HFF-Myc (cell line): Measurements from ENCODE around the gene ARHGAP4.

Experiments
- DNase-seq: peaks from one replicate; pipeline ENCODE4 v3.0.0-alpha.2; 2011; ENCODE audit warnings: low read depth; ENCODE audit errors: extremely low read depth
- H3K4me3 ChIP-seq: replicated peaks from 2 replicates; pipeline ENCODE4 v1.5.1; 2011; ENCODE audit warnings: low read depth, mild to moderate bottlenecking, control low read depth, low read length
- TF ChIP-seq, protein P1 (sequence below): IDR thresholded peaks from 2 replicates; pipeline ENCODE4 v1.5.1; 2012; ENCODE audit warnings: mild to moderate bottlenecking, low read depth, low read length, control low read depth; ENCODE audit errors: missing control alignments

The ARHGAP4 gene

DNA sequence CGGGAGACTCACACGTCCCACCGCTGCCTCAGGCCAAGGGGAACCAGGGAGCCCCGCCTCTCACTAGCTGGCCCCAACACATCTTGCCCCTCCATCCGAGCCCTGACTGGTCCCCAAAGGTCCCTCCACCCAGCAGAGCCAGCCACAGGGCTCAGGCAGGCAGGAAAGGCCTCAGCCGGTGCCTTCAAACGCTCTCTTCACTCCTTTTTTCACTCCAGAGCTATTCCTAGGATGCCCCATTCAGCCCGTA, 1.5 kb upstream of the ARHGAP4 start:
- peak overlapping the region; percentile 48 for H3K4me3 ChIP-seq
- no peak for DNase-seq
- TF ChIP-seq, protein P1, sequence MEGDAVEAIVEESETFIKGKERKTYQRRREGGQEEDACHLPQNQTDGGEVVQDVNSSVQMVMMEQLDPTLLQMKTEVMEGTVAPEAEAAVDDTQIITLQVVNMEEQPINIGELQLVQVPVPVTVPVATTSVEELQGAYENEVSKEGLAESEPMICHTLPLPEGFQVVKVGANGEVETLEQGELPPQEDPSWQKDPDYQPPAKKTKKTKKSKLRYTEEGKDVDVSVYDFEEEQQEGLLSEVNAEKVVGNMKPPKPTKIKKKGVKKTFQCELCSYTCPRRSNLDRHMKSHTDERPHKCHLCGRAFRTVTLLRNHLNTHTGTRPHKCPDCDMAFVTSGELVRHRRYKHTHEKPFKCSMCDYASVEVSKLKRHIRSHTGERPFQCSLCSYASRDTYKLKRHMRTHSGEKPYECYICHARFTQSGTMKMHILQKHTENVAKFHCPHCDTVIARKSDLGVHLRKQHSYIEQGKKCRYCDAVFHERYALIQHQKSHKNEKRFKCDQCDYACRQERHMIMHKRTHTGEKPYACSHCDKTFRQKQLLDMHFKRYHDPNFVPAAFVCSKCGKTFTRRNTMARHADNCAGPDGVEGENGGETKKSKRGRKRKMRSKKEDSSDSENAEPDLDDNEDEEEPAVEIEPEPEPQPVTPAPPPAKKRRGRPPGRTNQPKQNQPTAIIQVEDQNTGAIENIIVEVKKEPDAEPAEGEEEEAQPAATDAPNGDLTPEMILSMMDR = no peak

DNA sequence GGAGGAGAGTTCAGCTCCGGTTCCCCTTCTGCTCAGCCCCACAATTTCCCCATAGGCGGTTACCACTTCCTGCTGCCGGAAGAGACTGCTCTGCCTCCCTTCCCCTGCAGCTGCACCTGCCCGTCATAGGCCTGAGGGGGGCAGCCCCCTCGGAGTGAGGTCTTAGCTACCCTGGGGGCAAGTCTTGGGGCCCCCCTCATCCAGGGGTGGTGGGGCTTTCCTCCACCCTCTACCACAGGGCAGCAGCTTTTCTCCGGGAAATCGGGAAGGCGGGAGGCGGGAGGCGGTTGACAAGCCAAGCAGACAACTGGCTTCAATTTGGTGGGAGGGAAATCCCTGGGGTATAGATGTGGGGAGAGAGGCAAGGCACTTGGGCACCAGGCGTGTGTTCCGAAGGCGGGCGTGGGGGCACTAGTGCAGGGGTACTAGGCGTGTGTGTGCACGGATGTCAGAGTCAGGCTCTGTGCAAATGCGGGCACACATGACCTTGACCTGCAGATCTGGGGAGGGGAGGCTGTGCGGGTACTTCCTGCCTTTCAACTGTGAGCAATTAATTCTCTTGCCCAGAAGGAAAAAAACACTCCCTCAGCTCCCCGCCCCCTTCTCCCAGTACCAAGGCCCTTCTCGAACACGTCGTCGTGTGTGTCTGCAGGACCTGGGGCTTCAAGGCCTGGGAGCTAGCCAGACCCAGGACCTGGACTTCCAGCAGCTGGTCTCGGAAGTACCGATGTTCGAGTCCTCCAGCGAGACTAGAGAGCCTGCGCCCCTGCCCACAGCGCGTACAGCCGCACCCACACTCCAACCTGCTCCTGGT, 1.0 kb upstream of the ARHGAP4 start:
- H3K4me3 ChIP-seq = peak overlapping the region; percentile 48
- DNase-seq = no peak

GRCh38 chrX:153926552-153926857, 441 bp upstream of the ARHGAP4 start:
- no peak for DNase-seq
- no peak overlapping the region for H3K4me3 ChIP-seq
- TF ChIP-seq, protein P1 = no peak

More for the DNA sequence above, 1.0 kb upstream of the ARHGAP4 start:
- TF ChIP-seq, protein P1 = no peak

DNA sequence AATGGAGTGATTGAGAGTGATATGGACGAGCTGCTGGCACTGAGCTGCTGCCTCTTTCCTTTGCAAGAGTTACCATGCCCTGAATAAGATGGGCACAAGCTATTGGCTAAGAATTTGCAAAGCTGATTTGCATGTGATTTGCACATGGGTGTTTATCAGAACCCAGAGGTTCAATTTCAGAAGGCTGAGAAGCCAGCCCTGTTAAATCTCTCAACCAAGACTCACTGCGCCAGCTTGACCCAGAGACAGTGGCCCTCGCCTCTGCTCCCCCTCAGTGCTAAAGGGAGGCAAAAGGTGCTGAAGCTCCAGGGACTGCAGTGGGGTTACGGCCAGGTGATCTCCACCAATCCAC, 701 bp downstream of the ARHGAP4 start:
- no peak for DNase-seq
- TF ChIP-seq, protein P1 = no peak
- no peak overlapping the region for H3K4me3 ChIP-seq

DNA sequence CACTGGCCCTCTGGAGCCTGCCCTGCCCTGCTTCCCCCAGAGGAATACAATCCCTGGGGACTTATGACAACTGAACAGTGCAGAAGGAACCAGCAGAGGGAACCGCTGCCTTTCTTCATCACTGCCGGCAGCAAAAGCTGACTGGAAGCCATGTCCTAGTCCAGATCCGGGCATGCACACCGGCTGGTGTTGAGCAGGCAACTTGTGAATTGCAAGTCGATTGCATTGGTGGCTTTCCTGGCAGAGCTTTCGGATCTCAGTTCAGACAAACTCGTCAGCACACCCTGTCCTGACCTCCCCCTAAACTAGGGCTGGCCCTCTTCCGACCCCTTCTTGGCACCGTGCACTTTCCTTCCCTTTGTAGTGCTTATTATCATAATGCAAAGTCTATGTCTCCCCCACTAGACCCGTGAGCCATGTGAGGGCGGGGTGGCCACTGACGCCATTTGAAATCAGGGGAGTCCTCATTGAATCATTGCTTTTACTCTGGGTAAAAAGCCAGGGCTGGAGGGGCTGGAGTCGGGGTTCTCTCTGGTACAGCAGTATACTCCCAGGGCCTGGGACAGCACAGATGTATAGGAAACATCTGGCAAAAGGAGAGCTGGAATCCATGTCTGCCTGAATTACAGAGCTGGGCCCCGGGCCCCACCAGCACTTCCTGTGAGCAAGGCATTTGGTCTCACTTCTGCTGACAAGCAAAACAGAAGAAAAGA, 1.8 kb downstream of the ARHGAP4 start:
- DNase-seq = no peak
- no peak overlapping the region for H3K4me3 ChIP-seq
- TF ChIP-seq, protein P1 = no peak

DNA sequence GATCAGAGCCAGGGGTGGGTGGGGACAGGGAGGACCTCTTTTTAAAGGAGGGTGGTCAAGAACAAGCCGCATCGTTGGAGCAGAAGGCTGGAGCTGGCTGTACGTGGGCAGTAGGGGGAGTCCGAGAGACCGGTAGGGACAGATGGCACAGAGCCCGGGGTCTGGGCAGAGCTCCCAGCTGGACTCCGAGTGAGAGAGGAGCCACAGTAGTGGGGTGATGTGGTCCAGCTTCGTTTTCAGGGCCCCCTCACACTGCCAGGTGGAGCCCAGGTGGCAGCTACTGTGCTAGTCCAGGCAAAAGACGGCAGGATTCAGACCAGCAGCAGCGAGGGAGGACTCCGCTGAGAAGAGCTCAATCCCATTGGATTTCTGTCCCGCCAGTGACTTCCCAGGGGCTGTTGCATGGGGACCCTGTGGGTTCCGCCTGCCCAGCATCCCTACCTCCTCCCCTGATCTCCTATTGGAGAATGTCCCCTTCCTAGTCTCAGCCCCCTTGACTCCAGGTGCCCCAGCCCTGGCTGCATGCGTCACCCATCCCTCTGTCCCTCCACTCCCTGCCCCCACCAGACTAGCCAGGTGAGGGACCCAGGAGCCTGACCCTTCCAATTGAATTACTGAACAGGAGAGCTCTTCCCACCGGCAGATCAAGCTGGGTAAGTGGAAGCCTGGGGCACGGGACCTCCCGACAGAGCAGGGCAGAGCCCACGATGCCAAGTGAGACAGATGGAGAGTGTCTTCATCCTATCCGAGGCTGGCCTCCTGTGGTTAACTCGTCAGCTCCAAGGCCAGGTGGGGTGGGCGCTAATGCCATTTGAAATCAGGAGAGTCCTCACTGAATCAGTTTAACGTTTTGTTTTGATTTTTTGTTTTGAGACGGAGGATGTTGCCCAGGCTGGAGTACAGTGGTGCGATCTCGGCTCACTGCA, 2.9 kb downstream of the ARHGAP4 start:
- DNase-seq = no peak
- no peak overlapping the region for H3K4me3 ChIP-seq
- TF ChIP-seq, protein P1 = peak; percentile 43
